ENCODE data around the gene SEC24C.
"Not testable (repeated sequence)": the region's sequence is repeated elsewhere in the genome, so short reads cannot be mapped to it uniquely, and the experiment has no call there.

SEC24C gene

GRCh38 chr10:73743905-73744663, at the start of gene SEC24C:
TSS of gene SEC24C (plus strand) at chr10:73744372. CDS start at chr10:73746833, 2,461 bp downstream.
- peak within 1 kb of the TSS; percentile 92 for H3K27ac ChIP-seq
- no peak for TF ChIP-seq CTCF (conservative IDR thresholded peaks at IDR 0.05)
- TF ChIP-seq ZFX (IDR thresholded peaks at IDR 0.05) = no peak

- not testable (repeated sequence) for H3K27ac ChIP-seq
These were observed 48.9 kb upstream of the SEC24C start for GRCh38 chr10:73695302-73695701.

- H3K27ac ChIP-seq = not testable (repeated sequence)
These were observed 46.5 kb upstream of the SEC24C start, which contains the start of gene AGAP5 for GRCh38 chr10:73697675-73698159. TSS of gene AGAP5 (minus strand) at chr10:73698109. CDS start at chr10:73697755, 354 bp downstream.

- H3K27ac ChIP-seq = not testable (repeated sequence)
These were observed 45.4 kb upstream of the SEC24C start for GRCh38 chr10:73698819-73699218.

- H3K27ac ChIP-seq = not testable (repeated sequence)
These were observed 40.2 kb upstream of the SEC24C start for GRCh38 chr10:73703924-73704323.

- not testable (repeated sequence) for H3K27ac ChIP-seq
These were observed 38.6 kb upstream of the SEC24C start for GRCh38 chr10:73705506-73706072.

- not testable (repeated sequence) for H3K27ac ChIP-seq
These were observed 37.7 kb upstream of the SEC24C start for GRCh38 chr10:73706488-73706887.

- H3K27ac ChIP-seq = not testable (repeated sequence)
These were observed 36.5 kb upstream of the SEC24C start for GRCh38 chr10:73707628-73708027.

- not testable (repeated sequence) for H3K27ac ChIP-seq
These were observed 36.0 kb upstream of the SEC24C start for GRCh38 chr10:73708122-73708521.

GRCh38 chr10:73711683-73712082, 32.5 kb upstream of the SEC24C start:
- not testable (repeated sequence) for H3K27ac ChIP-seq

- not testable (repeated sequence) for H3K27ac ChIP-seq
These were observed 30.3 kb upstream of the SEC24C start for GRCh38 chr10:73713912-73714311.

GRCh38 chr10:73714483-73714882, 29.7 kb upstream of the SEC24C start:
- H3K27ac ChIP-seq = not testable (repeated sequence)

GRCh38 chr10:73715179-73716156, 28.7 kb upstream of the SEC24C start:
- peak overlapping the region; percentile 90 for H3K27ac ChIP-seq

- H3K27ac ChIP-seq = peak overlapping the region; percentile 90; the same call in 1 of the 2 replicates
- TF ChIP-seq ZFX (IDR thresholded peaks at IDR 0.05) = no peak
- TF ChIP-seq CTCF (conservative IDR thresholded peaks at IDR 0.05) = no peak
These were observed 27.9 kb upstream of the SEC24C start for GRCh38 chr10:73716251-73716650.

Measured in C4-2B (cell line).